SK-N-SH (cell line): ENCODE data around the gene MAMLD1. TPM values are rescaled to one million over a fixed set of nuclear protein-coding genes. Genes with fewer than 3 reads are reported as not detected.

Source experiments
- CTCF ChIA-PET: fragments of 300-600, 350-600 bp; formaldehyde crosslinking; extraction: SDS; loops from one replicate; lab custom pipeline; 2021; lab: Yijun Ruan, JAX
- POLR2A ChIA-PET: fragments of 350-600 bp; sonication (Branson Sonifier 250); formaldehyde crosslinking; extraction: SDS; loops from one replicate; lab custom pipeline; 2020; ENCODE audit warnings: antibody characterized with exemption, inconsistent platforms; lab: Yijun Ruan, JAX
- DNase-seq: peaks from one replicate; pipeline ENCODE4 v3.0.0; 2012
- H2AFZ ChIP-seq: fragments of 200-600 bp; sonication (generic); 2 replicates; pipeline ENCODE4 v1.8.1; 2016; ENCODE audit warnings: antibody characterized with exemption, mild to moderate bottlenecking, low read depth
- H3F3A ChIP-seq: fragments of 200-600 bp; sonication (generic); replicated peaks from 2 replicates; pipeline ENCODE3; 2016; ENCODE audit warnings: antibody characterized with exemption, mild to moderate bottlenecking; ENCODE audit not compliant: insufficient read depth
- H3K27ac ChIP-seq, 2 experiments: fragments of 200-500 bp in 1 of 2; fragments of 200-600 bp in 1 of 2; sonication (Bioruptor generic) in 1 of 2; sonication (generic), shearing (Covaris generic) in 1 of 2; 2 replicates each; pipeline versions ENCODE4 v1.5.1 to v1.6.1; 2014 to 2016; ENCODE audit warnings: low read depth in 2 of 2, inconsistent platforms in 1 of 2, low read length in 1 of 2, mild to moderate bottlenecking in 1 of 2, mixed read lengths in 1 of 2
- H3K27me3 ChIP-seq: fragments of 200-600 bp; sonication (generic), shearing (Covaris generic); 2 replicates; pipeline ENCODE4 v1.6.1; 2016; ENCODE audit warnings: mixed run types; ENCODE audit not compliant: insufficient read depth
- H3K36me3 ChIP-seq, 2 experiments: fragments of 200-500 bp in 1 of 2; fragments of 200-600 bp in 1 of 2; sonication (Bioruptor generic) in 1 of 2; sonication (generic) in 1 of 2; replicated peaks in 1 of 2; 2 replicates each; pipeline versions ENCODE3 to v1.5.1; 2014 to 2016; ENCODE audit warnings: low read length in 1 of 2, mild to moderate bottlenecking in 1 of 2; ENCODE audit not compliant: insufficient read depth in 2 of 2, control insufficient read depth in 1 of 2
- H3K4me1 ChIP-seq, 2 experiments: fragments of 200-500 bp in 1 of 2; fragments of 200-600 bp in 1 of 2; sonication (Bioruptor generic) in 1 of 2; sonication (generic), shearing (Covaris generic) in 1 of 2; 2 replicates each; pipeline versions ENCODE4 v1.5.1 to v1.6.1; 2014 to 2016; ENCODE audit warnings: low read depth in 1 of 2, low read length in 1 of 2, mixed run types in 1 of 2; ENCODE audit not compliant: insufficient read depth in 2 of 2, control insufficient read depth in 1 of 2
- H3K4me2 ChIP-seq: fragments of 200-600 bp; sonication (generic), shearing (Covaris generic); 2 replicates; pipeline ENCODE4 v1.6.1; 2017; ENCODE audit warnings: mixed run types
- H3K4me3 ChIP-seq, 2 experiments: fragments of 200-500 bp in 1 of 2; fragments of 200-600 bp in 1 of 2; sonication (Bioruptor generic) in 1 of 2; sonication (generic), shearing (Covaris generic) in 1 of 2; 2 replicates each; pipeline versions ENCODE4 v1.5.1 to v1.8.1; 2014 to 2016; ENCODE audit warnings: low read depth in 2 of 2, inconsistent platforms in 1 of 2, low read length in 1 of 2, mild to moderate bottlenecking in 1 of 2, mixed read lengths in 1 of 2, moderate library complexity in 1 of 2
- H3K79me2 ChIP-seq: fragments of 200-600 bp; sonication (generic); 2 replicates; pipeline ENCODE4 v1.8.1; 2017; ENCODE audit warnings: mild to moderate bottlenecking; ENCODE audit not compliant: insufficient read depth
- H3K9ac ChIP-seq: fragments of 200-600 bp; sonication (generic); 2 replicates; pipeline ENCODE4 v1.6.1; 2017; ENCODE audit warnings: mixed run types
- H3K9me2 ChIP-seq: fragments of 200-600 bp; sonication (generic); 2 replicates; pipeline ENCODE4 v1.6.1; 2017; ENCODE audit warnings: mixed run types
- H3K9me3 ChIP-seq: fragments of 200-600 bp; sonication (generic); 2 replicates; pipeline ENCODE4 v1.6.1; 2017; ENCODE audit warnings: mixed run types, mild to moderate bottlenecking, moderate library complexity
- H4K20me1 ChIP-seq: fragments of 200-600 bp; sonication (generic); 2 replicates; pipeline ENCODE4 v1.6.1; 2017; ENCODE audit warnings: mild to moderate bottlenecking, mixed run types; ENCODE audit not compliant: insufficient read depth
- CHD2 ChIP-seq: fragments of 150-350 bp; IDR thresholded peaks from 2 replicates; pipeline ENCODE4 v1.6.1; 2018; ENCODE audit warnings: low read length; ENCODE audit not compliant: partially characterized antibody
- ELF1 ChIP-seq: IDR thresholded peaks from 2 replicates; pipeline ENCODE4 v1.4.0; 2012
- FOXJ3 ChIP-seq: sonication (generic); formaldehyde crosslinking; IDR thresholded peaks from 2 replicates; pipeline ENCODE4 v1.5.1; 2020; ENCODE audit warnings: mild to moderate bottlenecking, missing genetic modification reagents
- FOXM1 ChIP-seq: IDR thresholded peaks from 2 replicates; pipeline ENCODE4 v1.4.0; 2012; ENCODE audit warnings: low read depth, mild to moderate bottlenecking
- GATA2 ChIP-seq: sonication (generic); formaldehyde crosslinking; IDR thresholded peaks from 2 replicates; pipeline ENCODE4 v1.5.0; 2020; ENCODE audit warnings: mild to moderate bottlenecking, missing genetic modification reagents
- JUND ChIP-seq: IDR thresholded peaks from 2 replicates; pipeline ENCODE4 v1.4.0; 2012
- MXI1 ChIP-seq: IDR thresholded peaks from 2 replicates; pipeline ENCODE4 v1.6.1; 2012; ENCODE audit warnings: mild to moderate bottlenecking, low read depth, low read length, improper control_type of control experiment
- NFIC ChIP-seq: IDR thresholded peaks from 2 replicates; pipeline ENCODE4 v1.4.0; 2012; ENCODE audit warnings: borderline replicate concordance
- NRF1 ChIP-seq: IDR thresholded peaks from 2 replicates; pipeline ENCODE4 v1.6.1; 2012; ENCODE audit warnings: low read depth, mild to moderate bottlenecking, low read length
- RAD21 ChIP-seq: IDR thresholded peaks from 2 replicates; pipeline ENCODE4 v1.6.1; 2012; ENCODE audit warnings: mild to moderate bottlenecking, low read length
- RCOR1 ChIP-seq: fragments of 150-350 bp; IDR thresholded peaks from 2 replicates; pipeline ENCODE4 v1.6.1; 2017; ENCODE audit warnings: antibody characterized with exemption, low read length
- REST ChIP-seq: IDR thresholded peaks from 2 replicates; pipeline ENCODE4 v1.6.1; 2012; ENCODE audit warnings: mild to moderate bottlenecking, low read depth, low read length, moderate library complexity
- RXRA ChIP-seq: IDR thresholded peaks from 2 replicates; pipeline ENCODE4 v1.4.0; 2012; ENCODE audit warnings: low read depth, mild to moderate bottlenecking, borderline replicate concordance
- TAF1 ChIP-seq: IDR thresholded peaks from 2 replicates; pipeline ENCODE4 v1.6.1; 2012; ENCODE audit warnings: low read depth, mild to moderate bottlenecking, low read length, moderate library complexity, borderline replicate concordance
- TCF12 ChIP-seq: IDR thresholded peaks from 2 replicates; pipeline ENCODE4 v1.4.0; 2012
- ZBTB33 ChIP-seq: IDR thresholded peaks from 2 replicates; pipeline ENCODE4 v1.4.0; 2012; ENCODE audit warnings: low read depth, borderline replicate concordance
- WGBS: methylation state at CpG from one replicate; pipeline ENCODE4 v1.1.6; 2017; ENCODE audit warnings: low lambda C conversion rate; 5-methylcytosine and 5-hydroxymethylcytosine counted together
- polyA plus RNA-seq, 3 experiments: library from polyadenylated mRNA; depleted of rRNA; stranded (reverse); fragments of >200 nt; gene quantifications; 2 replicates each; pipeline ENCODE4 v1.2.3, GENCODE V29; 2012
- TF ChIP-seq, protein P1 (sequence below): fragments of 150-350 bp; IDR thresholded peaks from 2 replicates; pipeline ENCODE4 v1.6.1; 2016; ENCODE audit warnings: mild to moderate bottlenecking, low read depth, low read length
- TF ChIP-seq, protein P2 (sequence below): IDR thresholded peaks from 2 replicates; pipeline ENCODE4 v1.4.0; 2012; ENCODE audit warnings: low read depth
- TF ChIP-seq, protein P3 (sequence below): IDR thresholded peaks from 2 replicates; pipeline ENCODE4; 2012

Gene MAMLD1
- polyA plus RNA-seq, 1 of the 3 experiments (the other 2 are of a cell fraction), result 4.4 TPM

- Histone ChIP-seq H3K9me3 (no peaks in the 10 kb centered on the region), H3K79me2 (no peaks in the 10 kb centered on the region), H3K27ac (no peak overlapping the region), H3K9ac (no peak overlapping the region), H4K20me1 (no peaks in the 10 kb centered on the region)
- no peak for DNase-seq
- POLR2A ChIA-PET, result no interaction called here
- TF ChIP-seq, protein P1, sequence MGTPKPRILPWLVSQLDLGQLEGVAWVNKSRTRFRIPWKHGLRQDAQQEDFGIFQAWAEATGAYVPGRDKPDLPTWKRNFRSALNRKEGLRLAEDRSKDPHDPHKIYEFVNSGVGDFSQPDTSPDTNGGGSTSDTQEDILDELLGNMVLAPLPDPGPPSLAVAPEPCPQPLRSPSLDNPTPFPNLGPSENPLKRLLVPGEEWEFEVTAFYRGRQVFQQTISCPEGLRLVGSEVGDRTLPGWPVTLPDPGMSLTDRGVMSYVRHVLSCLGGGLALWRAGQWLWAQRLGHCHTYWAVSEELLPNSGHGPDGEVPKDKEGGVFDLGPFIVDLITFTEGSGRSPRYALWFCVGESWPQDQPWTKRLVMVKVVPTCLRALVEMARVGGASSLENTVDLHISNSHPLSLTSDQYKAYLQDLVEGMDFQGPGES, result no peak
- no peak for TF ChIP-seq RCOR1
- TF ChIP-seq CHD2, result no peak
- no peak for TF ChIP-seq GATA2 (CRISPR knock-in tag)
- no peak for TF ChIP-seq MXI1
- TF ChIP-seq, all 33 proteins: peak for 0
- Histone ChIP-seq H3K4me1 (peaks cover 0 to 3% of the 10 kb centered on the region in 2 experiments; a peak in 1 of 4 replicates), H3K4me3 (no peak overlapping the region), H3K36me3 (no peaks in the 10 kb centered on the region), H2AFZ (no peak overlapping the region), H3F3A (no peaks in the 10 kb centered on the region), H3K27me3 (no peaks in the 10 kb centered on the region), H3K4me2 (no peak overlapping the region), H3K9me2 (no peaks in the 10 kb centered on the region)
- CTCF ChIA-PET, result no interaction called here
- WGBS, result 38% methylated on average over 8 of the region's 8 CpGs
Observed at GRCh38 chrX:150329282-150329681, 33.8 kb upstream of the MAMLD1 start.

DNA sequence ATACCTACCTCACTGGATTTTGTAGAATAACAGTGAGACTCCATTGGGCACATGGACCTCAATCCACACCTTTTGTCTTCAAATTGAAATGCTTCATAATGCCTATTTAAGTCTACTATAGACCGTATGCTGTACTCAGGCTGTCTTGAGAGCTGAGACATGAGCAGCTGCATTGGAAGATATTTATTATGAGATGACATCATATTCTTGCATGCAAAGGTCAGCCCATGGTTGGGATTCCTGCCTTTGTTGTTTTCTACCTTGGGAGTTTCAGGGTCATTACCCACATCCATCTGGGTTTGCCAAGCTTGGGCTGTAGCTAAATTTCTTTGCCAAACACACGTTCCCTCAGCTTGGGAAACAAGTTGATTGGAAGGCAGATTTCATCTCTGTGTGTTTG lies 33.2 kb upstream of the MAMLD1 start:
- no peak for TF ChIP-seq FOXJ3
- TF ChIP-seq ZBTB33, result no peak
- no peak for TF ChIP-seq JUND
- TF ChIP-seq, protein P2, sequence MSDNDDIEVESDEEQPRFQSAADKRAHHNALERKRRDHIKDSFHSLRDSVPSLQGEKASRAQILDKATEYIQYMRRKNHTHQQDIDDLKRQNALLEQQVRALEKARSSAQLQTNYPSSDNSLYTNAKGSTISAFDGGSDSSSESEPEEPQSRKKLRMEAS, result no peak
- TF ChIP-seq CHD2, result no peak
- TF ChIP-seq RXRA, result no peak
- no peak for TF ChIP-seq NRF1
- TF ChIP-seq REST, result no peak
- TF ChIP-seq, protein P3, sequence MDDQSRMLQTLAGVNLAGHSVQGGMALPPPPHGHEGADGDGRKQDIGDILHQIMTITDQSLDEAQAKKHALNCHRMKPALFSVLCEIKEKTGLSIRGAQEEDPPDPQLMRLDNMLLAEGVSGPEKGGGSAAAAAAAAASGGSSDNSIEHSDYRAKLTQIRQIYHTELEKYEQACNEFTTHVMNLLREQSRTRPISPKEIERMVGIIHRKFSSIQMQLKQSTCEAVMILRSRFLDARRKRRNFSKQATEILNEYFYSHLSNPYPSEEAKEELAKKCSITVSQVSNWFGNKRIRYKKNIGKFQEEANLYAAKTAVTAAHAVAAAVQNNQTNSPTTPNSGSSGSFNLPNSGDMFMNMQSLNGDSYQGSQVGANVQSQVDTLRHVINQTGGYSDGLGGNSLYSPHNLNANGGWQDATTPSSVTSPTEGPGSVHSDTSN, result no peak
- no peak for TF ChIP-seq RAD21
- TF ChIP-seq FOXM1, result no peak
- no peak for TF ChIP-seq ELF1
- no peak for TF ChIP-seq TAF1
- no peak for TF ChIP-seq NFIC
- TF ChIP-seq RCOR1, result no peak
- TF ChIP-seq TCF12, result no peak
- Histone ChIP-seq H3K9ac (no peak overlapping the region), H3K36me3 (no peaks in the 10 kb centered on the region), H2AFZ (no peak overlapping the region), H3F3A (no peaks in the 10 kb centered on the region), H3K4me1 (peaks cover 0 to 3% of the 10 kb centered on the region in 2 experiments; a peak in 2 of 4 replicates), H3K9me2 (no peaks in the 10 kb centered on the region), H3K4me3 (no peak overlapping the region), H3K79me2 (no peaks in the 10 kb centered on the region), H3K27me3 (no peaks in the 10 kb centered on the region), H3K27ac (no peak overlapping the region), H4K20me1 (no peaks in the 10 kb centered on the region), H3K9me3 (no peaks in the 10 kb centered on the region), H3K4me2 (no peak overlapping the region)
- WGBS, result 44% methylated on average over 2 of the region's 2 CpGs
- ChIA-PET POLR2A (no interaction called here), CTCF (no interaction called here)
- DNase-seq, result no peak
